GM18858 (cell line): ENCODE data around the gene ZBTB38.

ENCODE experiments used
- ATAC-seq: cut with Tn5 transposase; IDR thresholded peaks from one replicate; pipeline ENCODE4 v1.9.1; 2021; ENCODE audit not compliant: unreplicated experiment

Gene ZBTB38

GRCh38 chr3:141368062-141368924, at the start of gene ZBTB38:
TSS of gene ZBTB38 (plus strand) at chr3:141368504. CDS start at chr3:141442389, 73,885 bp downstream.
- ATAC-seq = no peak

- ATAC-seq = no peak
These were observed 47.8 kb upstream of the ZBTB38 start for GRCh38 chr3:141320399-141321108.

- no peak for ATAC-seq
These were observed 47.2 kb upstream of the ZBTB38 start for GRCh38 chr3:141321109-141321497.

GRCh38 chr3:141323936-141324704, 44.2 kb upstream of the ZBTB38 start:
- ATAC-seq = no peak

- ATAC-seq = no peak
These were observed 42.2 kb upstream of the ZBTB38 start for GRCh38 chr3:141326123-141326522.

GRCh38 chr3:141326626-141327025, 41.7 kb upstream of the ZBTB38 start:
- no peak for ATAC-seq

GRCh38 chr3:141328286-141329166, 39.8 kb upstream of the ZBTB38 start:
- ATAC-seq = no peak

- no peak for ATAC-seq
These were observed 38.1 kb upstream of the ZBTB38 start for GRCh38 chr3:141330235-141330634.

- no peak for ATAC-seq
These were observed 37.5 kb upstream of the ZBTB38 start for GRCh38 chr3:141330718-141331376.

- ATAC-seq = no peak
These were observed 36.7 kb upstream of the ZBTB38 start for GRCh38 chr3:141331377-141332318.

- ATAC-seq = no peak
These were observed 35.9 kb upstream of the ZBTB38 start for GRCh38 chr3:141332416-141332815.

- no peak for ATAC-seq
These were observed 34.3 kb upstream of the ZBTB38 start for GRCh38 chr3:141333836-141334626.

GRCh38 chr3:141334627-141335250, 33.6 kb upstream of the ZBTB38 start:
- no peak for ATAC-seq

- no peak for ATAC-seq
These were observed 32.7 kb upstream of the ZBTB38 start for GRCh38 chr3:141335531-141336061.

GRCh38 chr3:141336672-141337522, 31.4 kb upstream of the ZBTB38 start:
- ATAC-seq = peak; percentile 88

- ATAC-seq = no peak
These were observed 30.8 kb upstream of the ZBTB38 start for GRCh38 chr3:141337523-141337854.

GRCh38 chr3:141337991-141338390, 30.3 kb upstream of the ZBTB38 start:
- ATAC-seq = no peak
